SU-DHL-6 (cell line): ENCODE data around the gene CHRNE.

Experiments
- CTCF ChIP-seq: fragments of 200-600 bp; sonication (generic); IDR thresholded peaks from one replicate; pipeline ENCODE4 v1.5.1; 2017; ENCODE audit warnings: antibody characterized with exemption, mild to moderate bottlenecking, low read length, moderate library complexity; ENCODE audit not compliant: insufficient read depth, poor library complexity, severe bottlenecking
- EZH2phosphoT487 ChIP-seq: fragments of 200-600 bp; sonication (generic), shearing (Covaris generic); conservative IDR thresholded peaks from 2 replicates; pipeline ENCODE4 v1.6.1; 2018; ENCODE audit warnings: mild to moderate bottlenecking, antibody characterized with exemption, low read length, moderate library complexity, mixed read lengths

DNA sequence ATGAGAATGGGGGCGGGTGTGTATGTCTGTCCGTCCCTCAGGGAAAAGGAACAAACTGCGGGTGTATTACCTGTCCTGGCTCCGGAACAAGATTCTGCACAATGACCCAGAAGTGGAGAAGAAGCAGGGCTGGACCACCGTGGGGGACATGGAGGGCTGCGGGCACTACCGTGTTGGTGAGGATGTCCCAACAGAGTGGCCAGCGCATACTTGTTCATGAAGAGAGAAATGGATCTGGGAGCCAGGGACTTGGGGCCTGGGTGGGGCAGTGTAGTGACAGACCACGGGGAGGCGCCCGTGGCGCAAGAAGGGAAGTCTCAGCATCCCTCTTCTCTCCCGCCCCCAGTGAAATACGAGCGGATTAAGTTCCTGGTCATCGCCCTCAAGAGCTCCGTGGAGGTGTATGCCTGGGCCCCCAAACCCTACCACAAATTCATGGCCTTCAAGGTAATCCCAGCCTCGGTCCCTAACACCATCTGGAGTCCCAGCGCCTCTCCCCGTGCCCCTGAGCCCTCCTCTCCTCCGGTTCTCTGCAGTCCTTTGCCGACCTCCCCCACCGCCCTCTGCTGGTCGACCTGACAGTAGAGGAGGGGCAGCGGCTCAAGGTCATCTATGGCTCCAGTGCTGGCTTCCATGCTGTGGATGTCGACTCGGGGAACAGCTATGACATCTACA is 7.1 kb downstream of the CHRNE start:
- TF ChIP-seq CTCF (no peak), EZH2phosphoT487 (no peak)
